Heart right ventricle (tissue), 16 donors: Measurements from ENCODE around the gene NEUROG3. TPM values are rescaled to one million over a fixed set of nuclear protein-coding genes. Genes with fewer than 3 reads are reported as not detected.

ENCODE experiments used
- ATAC-seq, 8 donors: fragments of 200-7000 bp; cut with Tn5 transposase; one replicate each; pipeline ENCODE4 v1.9.1; 2020; ENCODE audit warnings: mild to moderate bottlenecking in 8 of 8, moderate library complexity in 8 of 8, moderate number of reproducible peaks in 1 of 8
- DNase-seq, 2 donors: peaks; one replicate each; pipeline ENCODE4 v3.0.0-alpha.2; 2020
- H3K27ac ChIP-seq, 10 donors: fragments of 200-600 bp; sonication (generic) in 2 of 10; one replicate each; pipeline versions ENCODE4 v1.5.0 to v1.8.0; 2020 to 2022; ENCODE audit warnings: mild to moderate bottlenecking in 3 of 10
- H3K27me3 ChIP-seq, 7 donors: fragments of 200-600 bp; one replicate each; pipeline ENCODE4 v1.8.0; 2021 to 2022; ENCODE audit warnings: mild to moderate bottlenecking in 2 of 7
- H3K36me3 ChIP-seq, 9 donors: fragments of 200-600 bp; sonication (generic) in 1 of 9; one replicate each; pipeline versions ENCODE4 v1.5.0 to v1.8.0; 2020 to 2022; ENCODE audit warnings: mild to moderate bottlenecking in 2 of 9
- H3K4me1 ChIP-seq, 9 donors: fragments of 200-600 bp; sonication (generic) in 1 of 9; one replicate each; pipeline versions ENCODE4 v1.5.0 to v1.8.0; 2020 to 2022; ENCODE audit warnings: mild to moderate bottlenecking in 4 of 9
- H3K4me3 ChIP-seq, 10 donors: fragments of 200-600 bp; sonication (generic) in 2 of 10; one replicate each; pipeline versions ENCODE4 v1.5.0 to v1.8.0; 2020 to 2022; ENCODE audit warnings: mild to moderate bottlenecking in 7 of 10, moderate library complexity in 2 of 10
- H3K9me3 ChIP-seq, 11 donors: fragments of 200-600 bp in 10 of 11; sonication (generic) in 2 of 11; one replicate each; pipeline versions ENCODE4 v1.5.0 to v1.8.0; 2013 to 2022; ENCODE audit warnings: mild to moderate bottlenecking in 2 of 11, control low read depth in 1 of 11, moderate library complexity in 1 of 11
- WGBS, 2 donors: extraction: QIAGEN DNeasy Blood & Tissue Kit; methylation state at CpG; one replicate each; pipeline ENCODE4 v1.1.7; 2013; ENCODE audit warnings: inconsistent platforms in 1 of 2; 5-methylcytosine and 5-hydroxymethylcytosine counted together
- intact Hi-C, 10 donors: fragments of 100-400 bp; cut with DNase I; formaldehyde crosslinking; loops; one replicate each; pipeline versions ENCODE4 v1.11.1 to v1.14.2; 2022
- polyA plus RNA-seq, 2 donors: library from polyadenylated mRNA; stranded (reverse); fragments of 200-250 nt; gene quantifications; one replicate each; pipeline ENCODE4 v1.2.3, GENCODE V29; 2013
- total RNA-seq, 10 donors: library from RNA; stranded (reverse); fragmentation: NEBNext Ultra II Directional in 3 of 10; extraction: Animal tissue kit (Norgen Biotek cat#: 25700) in 3 of 10; gene quantifications; one replicate each; pipeline versions ENCODE4 v1.2.1 to v1.2.4, GENCODE V29; 2021 to 2023
- TF ChIP-seq, protein P1 (sequence below), 9 donors: fragments of 200-600 bp; sonication (generic) in 2 of 9; IDR thresholded peaks; one replicate each; pipeline versions ENCODE4 v1.5.0 to v1.8.0; 2021 to 2022; ENCODE audit warnings: antibody characterized with exemption in 9 of 9, mild to moderate bottlenecking in 5 of 9, moderate library complexity in 1 of 9
- donor health status: Arrhythmogenic right ventricular cardiomyopathy.
- donor health status: ischemic (EF 13 %, LVEDD 7.1; RV severe dilation, severe dysfunction).
- donor health status: healthy with polysubstance abuse.
- donor health status: DM: no; HTN: yes; CAD: no.
- donor health status: DM: no; HTN: no; CAD: no.
- donor health status: ischemic (EF 25% LVEDD 6.9; RV normal size, moderate dysfunction).
- donor health status: ischemic (EF 25% LVEDD 5.7; RV mildly dilated, moderate dysfunction).
- donor health status: healthy.
- donor health status: DM: yes; HTN: yes; CAD: no.
- donor health status: Ischemic cardiomyopathy.
- donor health status: ischemic (EF 35%, LVEDD 5.7; RV mildly dilated, moderate dysfunction).
- donor health status: nonischemic (EF 11% LVEDD 7.7; RV severe dilation, severe dysfunction).
- donor health status: DM: yes; HTN: yes; CAD: no.
- donor health status: PGD.
- donor health status: ischemic (EF 29% LVEDD 5.4; RV normal size, mild dysfunction).
- donor health status: nonischemic (EF 23%, LVEDD 6.1; RV moderate dilation, normal function).

The NEUROG3 gene
- total and polyA plus RNA-seq, 12 donors = 0.19 TPM; not detected in 11

DNA sequence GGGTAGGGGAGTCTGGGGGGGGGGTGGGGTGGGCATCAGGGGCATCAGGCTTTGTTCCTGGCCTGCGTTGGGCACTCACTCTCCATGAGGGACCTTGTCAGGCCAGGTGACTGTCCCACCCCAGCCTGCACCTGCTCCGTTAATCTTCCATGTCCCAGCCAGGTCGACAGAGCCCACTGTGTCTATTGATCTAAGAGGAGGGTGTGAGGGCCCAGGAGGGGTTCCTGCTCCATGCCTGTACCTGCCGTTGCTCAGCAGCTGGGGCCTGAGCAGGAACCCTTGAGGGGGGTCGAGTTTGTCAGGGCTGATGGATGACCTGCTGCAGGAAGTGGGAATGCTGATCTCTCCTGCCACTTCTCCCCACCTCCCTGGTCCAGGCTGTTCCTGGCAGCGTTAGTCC, 18.6 kb downstream of the NEUROG3 start:
- DNase-seq (no peak), ATAC-seq (no peak)
- peaks cover 0 to 29% (median 0%) of the 10 kb centered on the region in 7 donors for H3K27me3 ChIP-seq
- TF ChIP-seq, protein P1, sequence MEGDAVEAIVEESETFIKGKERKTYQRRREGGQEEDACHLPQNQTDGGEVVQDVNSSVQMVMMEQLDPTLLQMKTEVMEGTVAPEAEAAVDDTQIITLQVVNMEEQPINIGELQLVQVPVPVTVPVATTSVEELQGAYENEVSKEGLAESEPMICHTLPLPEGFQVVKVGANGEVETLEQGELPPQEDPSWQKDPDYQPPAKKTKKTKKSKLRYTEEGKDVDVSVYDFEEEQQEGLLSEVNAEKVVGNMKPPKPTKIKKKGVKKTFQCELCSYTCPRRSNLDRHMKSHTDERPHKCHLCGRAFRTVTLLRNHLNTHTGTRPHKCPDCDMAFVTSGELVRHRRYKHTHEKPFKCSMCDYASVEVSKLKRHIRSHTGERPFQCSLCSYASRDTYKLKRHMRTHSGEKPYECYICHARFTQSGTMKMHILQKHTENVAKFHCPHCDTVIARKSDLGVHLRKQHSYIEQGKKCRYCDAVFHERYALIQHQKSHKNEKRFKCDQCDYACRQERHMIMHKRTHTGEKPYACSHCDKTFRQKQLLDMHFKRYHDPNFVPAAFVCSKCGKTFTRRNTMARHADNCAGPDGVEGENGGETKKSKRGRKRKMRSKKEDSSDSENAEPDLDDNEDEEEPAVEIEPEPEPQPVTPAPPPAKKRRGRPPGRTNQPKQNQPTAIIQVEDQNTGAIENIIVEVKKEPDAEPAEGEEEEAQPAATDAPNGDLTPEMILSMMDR (IDR thresholded peaks at IDR 0.05) = no peak
- H3K4me3 ChIP-seq = no peak overlapping the region
- 34 to 37% methylated on average over 6 of the region's 6 CpGs for WGBS, 2 donors
- H3K4me1 ChIP-seq = no peaks in the 10 kb centered on the region
- H3K27ac ChIP-seq = no peak overlapping the region
- no peaks in the 10 kb centered on the region for H3K36me3 ChIP-seq
- peaks cover 0 to 23% (median 13%) of the 10 kb centered on the region in 11 donors for H3K9me3 ChIP-seq
- intact Hi-C loops = no loop called here

DNA sequence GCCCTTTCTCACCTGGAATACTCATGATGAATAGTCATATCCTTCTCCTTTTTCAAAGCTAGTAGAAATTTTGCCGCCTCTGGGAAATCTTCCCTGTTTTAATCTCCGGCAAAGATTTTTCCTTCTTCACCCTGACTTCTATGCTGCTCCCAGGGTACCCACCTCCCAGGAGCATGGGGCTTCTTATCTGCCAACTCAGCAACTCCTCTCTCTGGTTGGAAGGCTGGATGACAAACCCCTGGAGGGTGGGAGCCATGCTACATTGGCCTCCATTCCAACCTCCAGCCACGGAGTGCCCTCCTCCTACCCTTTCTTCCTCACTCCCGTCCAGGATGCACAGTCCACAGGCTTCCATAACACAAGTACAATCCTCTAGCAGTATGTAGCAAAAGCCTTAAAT, 19.9 kb downstream of the NEUROG3 start:
- WGBS, 2 donors = 79 to 84% methylated on average over 4 of the region's 4 CpGs
- Histone ChIP-seq H3K36me3 (no peaks in the 10 kb centered on the region), H3K27ac (no peak overlapping the region), H3K4me1 (no peaks in the 10 kb centered on the region), H3K4me3 (no peak overlapping the region), H3K9me3 (peaks cover 0 to 36% (median 20%) of the 10 kb centered on the region in 11 donors), H3K27me3 (peaks cover 0 to 27% (median 0%) of the 10 kb centered on the region in 7 donors)
- DNase-seq = no peak
- ATAC-seq = no peak
- TF ChIP-seq, protein P1 (IDR thresholded peaks at IDR 0.05) = no peak
- intact Hi-C loops = no loop called here

DNA sequence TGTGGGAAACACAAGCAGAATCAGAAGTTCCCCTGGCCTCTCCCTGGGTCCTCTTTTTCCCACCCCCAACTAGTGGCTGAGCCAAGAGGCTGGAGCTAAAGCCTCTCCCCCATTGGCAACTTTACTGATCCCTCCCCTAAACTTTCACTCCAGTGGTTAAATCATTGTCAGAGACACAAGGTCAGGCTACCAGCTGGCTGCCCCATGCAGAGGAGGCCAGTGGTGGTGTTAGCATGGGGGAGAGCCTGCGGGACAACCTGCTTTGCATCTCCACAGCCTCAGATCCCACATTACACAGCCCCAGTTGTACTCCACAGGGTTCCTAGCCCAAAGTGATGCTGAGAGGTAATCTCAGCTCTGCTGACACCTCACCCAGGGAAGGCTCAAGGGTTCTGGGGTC, 21.0 kb downstream of the NEUROG3 start:
- TF ChIP-seq, protein P1 (IDR thresholded peaks at IDR 0.05) = no peak
- intact Hi-C loops = no loop called here

DNA sequence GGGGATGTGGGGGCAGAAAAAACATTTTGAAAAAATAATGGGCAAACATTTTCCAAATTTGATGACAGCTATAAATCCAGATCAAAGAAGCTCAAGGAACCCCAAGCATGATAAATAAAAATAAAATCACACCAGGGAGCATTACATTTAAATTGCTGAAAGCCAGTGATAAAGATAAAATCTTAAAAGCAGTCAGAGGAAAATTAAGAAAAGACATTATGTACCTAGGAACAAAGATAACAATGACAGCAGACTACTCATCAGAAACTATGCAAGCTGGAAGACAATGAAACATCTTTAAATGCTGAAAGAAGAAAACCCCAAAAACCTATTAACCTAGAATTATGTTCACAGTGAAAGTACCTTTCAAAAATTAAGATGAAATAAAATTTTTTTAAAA, 23.3 kb downstream of the NEUROG3 start:
- intact Hi-C loops = no loop called here
- H3K4me3 ChIP-seq = no peak overlapping the region
- peaks cover 0 to 38% (median 20%) of the 10 kb centered on the region in 11 donors for H3K9me3 ChIP-seq
- DNase-seq = no peak
- peaks cover 0 to 20% (median 0%) of the 10 kb centered on the region in 7 donors for H3K27me3 ChIP-seq
- no peaks in the 10 kb centered on the region for H3K4me1 ChIP-seq
- no peak for ATAC-seq
- no peak overlapping the region for H3K27ac ChIP-seq
- H3K36me3 ChIP-seq = no peaks in the 10 kb centered on the region
- TF ChIP-seq, protein P1 (IDR thresholded peaks at IDR 0.05) = no peak

More for the DNA sequence above, 21.0 kb downstream of the NEUROG3 start:
- no peak overlapping the region for H3K4me3 ChIP-seq
- ATAC-seq (no peak), DNase-seq (no peak)
- H3K4me1 ChIP-seq = no peaks in the 10 kb centered on the region
- 6 to 29% methylated on average over 1 of the region's 1 CpG for WGBS, 2 donors
- no peaks in the 10 kb centered on the region for H3K36me3 ChIP-seq
- no peak overlapping the region for H3K27ac ChIP-seq
- H3K27me3 ChIP-seq = peaks cover 0 to 27% (median 0%) of the 10 kb centered on the region in 7 donors
- peaks cover 0 to 38% (median 20%) of the 10 kb centered on the region in 11 donors for H3K9me3 ChIP-seq
